Mesodermal cell (in vitro differentiated cells): ENCODE data around the gene TTC33.
"Not testable (repeated sequence)": the region's sequence is repeated elsewhere in the genome, so short reads cannot be mapped to it uniquely, and the experiment has no call there.

Experiments
- H3K27ac ChIP-seq: 2 replicates; pipeline ENCODE4 v1.7.0; 2013; ENCODE audit warnings: mild to moderate bottlenecking, low read depth, low read length, moderate library complexity; ENCODE audit not compliant: severe bottlenecking
- H3K36me3 ChIP-seq: 2 replicates; pipeline ENCODE4 v1.7.1; 2013; ENCODE audit warnings: mild to moderate bottlenecking, low read length, moderate library complexity; ENCODE audit not compliant: control insufficient read depth, insufficient read depth
- H3K4me1 ChIP-seq: one replicate; pipeline ENCODE4 v1.7.1; 2013; ENCODE audit warnings: mild to moderate bottlenecking, low read length; ENCODE audit not compliant: insufficient read depth, control insufficient read depth, poor library complexity, severe bottlenecking
- H3K4me3 ChIP-seq: 2 replicates; pipeline ENCODE4 v1.7.0; 2013; ENCODE audit warnings: low read length, control low read depth, mild to moderate bottlenecking; ENCODE audit not compliant: insufficient read depth, poor library complexity, severe bottlenecking; ENCODE audit errors: extremely low read depth
- H3K9me3 ChIP-seq: 2 replicates; pipeline ENCODE4 v1.7.1; 2013; ENCODE audit warnings: mild to moderate bottlenecking, low read length, moderate library complexity; ENCODE audit not compliant: control insufficient read depth
- WGBS, 2 experiments: methylation state at CpG; one replicate each; pipeline ENCODE4 v1.1.5; 2013; ENCODE audit warnings: missing lambda C conversion rate in 2 of 2; ENCODE audit not compliant: insufficient coverage in 2 of 2; 5-methylcytosine and 5-hydroxymethylcytosine counted together

TTC33 gene

DNA sequence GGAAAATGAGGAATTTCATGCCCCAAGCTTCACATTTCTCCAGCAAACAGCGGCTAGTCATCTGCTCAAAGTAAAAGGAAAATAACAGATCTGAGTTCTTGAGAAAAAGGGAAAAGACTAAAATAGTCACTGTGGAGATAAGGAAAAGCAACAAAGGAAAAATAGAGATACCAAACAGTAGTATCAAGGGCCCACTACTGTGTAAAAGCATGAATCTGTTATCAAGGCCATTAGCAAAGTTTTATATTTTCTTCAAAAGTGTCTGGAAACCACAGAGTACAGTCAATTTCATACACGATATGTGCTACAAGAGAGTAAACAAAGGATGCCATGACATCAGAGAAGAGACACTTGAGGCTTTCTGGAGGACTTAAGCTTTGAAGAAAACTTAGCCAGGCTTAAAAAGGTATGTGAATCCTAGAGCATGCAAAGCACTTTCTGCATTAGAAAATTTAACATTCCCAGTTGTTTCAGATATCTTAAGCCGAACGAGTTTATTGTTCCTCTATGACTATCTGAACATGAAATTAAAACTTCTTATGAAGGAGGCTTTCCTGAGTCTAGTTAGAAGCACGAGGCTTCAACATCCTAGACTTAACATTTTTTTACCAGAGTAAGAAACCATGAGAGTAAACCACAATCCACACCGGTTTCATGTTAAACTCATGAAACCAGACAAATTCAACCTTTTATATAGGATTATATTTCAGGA, 1.2 kb downstream of the TTC33 start:
- H3K27ac ChIP-seq, result peak overlapping the region; percentile 96
- H3K9me3 ChIP-seq, result peaks cover 8% of the 10 kb centered on the region
- no peaks in the 10 kb centered on the region for H3K4me1 ChIP-seq
- 36 to 42% methylated on average over 2 to 5 of the region's 6 CpGs for WGBS, 2 experiments
- peaks cover 39% of the 10 kb centered on the region for H3K36me3 ChIP-seq
- H3K4me3 ChIP-seq, result peak overlapping the region; percentile 93

- H3K36me3 ChIP-seq, result peaks cover 30% of the 10 kb centered on the region
- no peaks in the 10 kb centered on the region for H3K4me1 ChIP-seq
- H3K4me3 ChIP-seq, result no peak overlapping the region
- peaks cover 8% of the 10 kb centered on the region for H3K9me3 ChIP-seq
- 97 to 98% methylated on average over 4 of the region's 4 CpGs for WGBS, 2 experiments
- H3K27ac ChIP-seq, result no peak overlapping the region
Measured at GRCh38 chr5:40746703-40747102, 9.1 kb downstream of the TTC33 start.

GRCh38 chr5:40743771-40744170, 12.0 kb downstream of the TTC33 start:
- Histone ChIP-seq H3K27ac (no peak overlapping the region), H3K9me3 (no peaks in the 10 kb centered on the region), H3K4me3 (no peak overlapping the region), H3K4me1 (no peaks in the 10 kb centered on the region), H3K36me3 (peaks cover 34% of the 10 kb centered on the region)
- WGBS, 2 experiments, result 83% methylated on average over 1 of the region's 2 CpGs; no CpG with 5 or more reads in 1 of the 2 experiments

- Histone ChIP-seq H3K27ac (no peak overlapping the region), H3K36me3 (peaks cover 31% of the 10 kb centered on the region), H3K4me3 (no peak overlapping the region), H3K9me3 (no peaks in the 10 kb centered on the region), H3K4me1 (peaks cover 3% of the 10 kb centered on the region)
Measured at GRCh38 chr5:40738502-40738901, 17.3 kb downstream of the TTC33 start.

- no peaks in the 10 kb centered on the region for H3K9me3 ChIP-seq
- no CpG with 5 or more reads among the region's 1 CpG for WGBS, 2 experiments
Measured at GRCh38 chr5:40736103-40736875, 19.5 kb downstream of the TTC33 start.

DNA sequence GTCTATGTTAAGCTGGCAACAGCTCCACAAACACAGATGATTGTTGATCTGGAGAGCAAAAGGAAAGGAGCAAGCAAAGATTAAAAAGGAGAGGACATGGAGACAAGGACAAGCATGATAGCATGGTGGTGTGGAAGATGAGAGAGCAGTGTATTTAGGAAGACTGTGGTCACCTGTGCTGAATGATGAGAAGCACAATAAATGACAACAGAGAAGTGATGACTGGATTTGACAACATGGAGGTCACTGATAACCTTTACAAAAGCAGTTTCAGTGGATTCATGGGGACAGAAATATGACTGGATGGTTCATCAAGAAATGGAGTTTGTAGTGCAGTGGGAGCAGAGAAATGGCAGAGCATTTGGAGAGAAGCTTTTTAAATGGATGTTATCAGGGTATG, 20.2 kb downstream of the TTC33 start:
- peaks cover 3% of the 10 kb centered on the region for H3K4me1 ChIP-seq

More at GRCh38 chr5:40736103-40736875, 19.5 kb downstream of the TTC33 start:
- Histone ChIP-seq H3K4me1 (peaks cover 3% of the 10 kb centered on the region), H3K36me3 (peaks cover 27% of the 10 kb centered on the region), H3K27ac (no peak overlapping the region), H3K4me3 (no peak overlapping the region)

DNA sequence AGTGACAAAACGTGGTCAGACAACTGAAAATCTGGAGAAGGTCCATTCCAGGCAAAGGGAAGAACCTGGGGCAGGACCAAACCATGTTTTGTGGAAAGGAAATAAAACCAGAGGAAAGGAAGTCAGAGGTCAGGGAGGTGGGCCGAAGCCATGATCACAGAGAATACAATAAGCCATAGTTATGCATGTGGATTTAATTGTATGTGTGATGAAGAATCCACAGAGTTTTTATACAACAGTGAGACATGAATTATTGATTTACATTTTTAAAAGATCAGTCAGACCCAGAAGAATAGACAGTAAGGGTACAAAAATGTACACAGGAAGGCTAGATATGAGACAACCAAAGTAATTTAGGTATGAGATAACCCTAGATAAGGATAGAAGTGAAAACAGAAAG, 20.8 kb downstream of the TTC33 start:
- Histone ChIP-seq H3K4me3 (no peak overlapping the region), H3K27ac (no peak overlapping the region), H3K4me1 (peaks cover 3% of the 10 kb centered on the region), H3K36me3 (peaks cover 15% of the 10 kb centered on the region), H3K9me3 (no peaks in the 10 kb centered on the region)
- 83 to 91% methylated on average over 1 to 2 of the region's 2 CpGs for WGBS, 2 experiments

More for the DNA sequence above, 20.2 kb downstream of the TTC33 start:
- no peaks in the 10 kb centered on the region for H3K9me3 ChIP-seq
- H3K27ac ChIP-seq, result no peak overlapping the region
- peaks cover 21% of the 10 kb centered on the region for H3K36me3 ChIP-seq
- no peak overlapping the region for H3K4me3 ChIP-seq

GRCh38 chr5:40733879-40734563, 21.7 kb downstream of the TTC33 start:
- Histone ChIP-seq H3K4me1 (peaks cover 3% of the 10 kb centered on the region), H3K36me3 (peaks cover 10% of the 10 kb centered on the region), H3K4me3 (no peak overlapping the region), H3K27ac (peak overlapping the region; percentile 8), H3K9me3 (no peaks in the 10 kb centered on the region)
- 90 to 100% methylated on average over 2 of the region's 3 CpGs for WGBS, 2 experiments

DNA sequence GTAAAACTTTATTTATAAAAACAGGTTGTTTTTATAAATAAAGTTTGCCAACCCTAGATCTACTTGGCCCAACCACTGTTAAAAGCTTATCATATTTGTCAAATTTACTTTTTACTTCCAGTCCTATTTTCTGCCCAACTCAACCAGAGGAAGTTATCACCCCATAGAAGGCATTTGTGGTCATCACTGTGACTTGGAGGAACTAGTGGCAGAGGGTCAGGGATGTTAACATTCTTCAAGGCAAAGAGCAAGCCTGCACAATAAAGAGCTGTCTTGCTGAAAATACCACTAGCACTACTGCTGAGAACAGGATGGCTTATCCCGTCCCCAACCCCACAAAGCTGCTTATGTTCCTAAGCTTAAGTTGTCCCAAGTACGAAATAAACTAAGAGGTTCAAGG, 22.3 kb downstream of the TTC33 start:
- peaks cover 3% of the 10 kb centered on the region for H3K4me1 ChIP-seq
- WGBS, 2 experiments, result 86% methylated on average over 1 of the region's 2 CpGs
- H3K27ac ChIP-seq, result no peak overlapping the region
- peaks cover 14% of the 10 kb centered on the region for H3K36me3 ChIP-seq
- H3K4me3 ChIP-seq, result no peak overlapping the region
- no peaks in the 10 kb centered on the region for H3K9me3 ChIP-seq

- H3K4me3 ChIP-seq, H3K9me3 ChIP-seq, H3K4me1 ChIP-seq, H3K27ac ChIP-seq: not testable (repeated sequence)
- 94 to 95% methylated on average over 24 of the region's 37 CpGs for WGBS, 2 experiments
- peaks cover 27% of the 10 kb centered on the region for H3K36me3 ChIP-seq
Measured at GRCh38 chr5:40722497-40722911, 33.3 kb downstream of the TTC33 start.

DNA sequence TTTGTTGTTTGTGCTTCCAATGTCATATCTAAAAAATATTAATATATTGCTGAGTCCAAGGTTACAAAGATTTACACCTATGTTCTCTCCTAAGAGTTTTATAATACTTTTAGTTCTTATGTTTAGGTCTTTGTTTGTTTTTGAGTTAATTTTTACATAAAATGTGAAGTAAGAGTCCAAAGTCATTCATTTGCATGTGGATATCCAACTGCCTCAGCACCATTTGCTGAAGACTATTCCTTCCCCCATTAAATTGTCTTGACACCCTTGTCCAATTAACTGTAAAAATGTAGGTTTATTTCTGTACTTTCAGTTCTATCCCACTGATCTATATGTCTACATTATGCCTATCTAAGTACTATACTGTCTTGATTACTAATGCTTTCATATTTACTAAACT, 35.7 kb downstream of the TTC33 start:
- H3K36me3 ChIP-seq, result peaks cover 34% of the 10 kb centered on the region
- H3K27ac ChIP-seq, result no peak overlapping the region
- H3K9me3 ChIP-seq, result peaks cover 10% of the 10 kb centered on the region
- H3K4me3 ChIP-seq, result no peak overlapping the region
- H3K4me1 ChIP-seq, result no peaks in the 10 kb centered on the region
